ENCODE data around the gene TP53BP1.

DNA sequence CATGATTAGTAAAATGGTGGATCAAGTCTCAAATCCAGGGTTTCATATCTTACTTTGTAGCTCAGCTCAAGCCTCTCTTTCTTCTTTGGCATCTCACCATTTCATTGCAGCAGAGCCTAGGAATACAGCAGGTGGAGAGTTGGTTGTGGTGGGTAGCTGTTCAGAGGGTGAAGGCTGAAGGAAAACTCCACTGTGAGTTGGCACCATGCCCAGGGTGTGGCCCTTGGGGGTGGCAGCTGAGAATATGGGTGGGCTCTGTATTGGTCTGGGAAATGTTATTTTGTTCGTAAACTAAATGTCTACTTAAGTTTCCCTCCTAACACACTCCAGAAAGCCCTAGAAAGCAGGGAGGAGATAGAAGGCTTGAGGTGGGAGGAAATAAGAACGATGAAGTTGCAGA lies 22.8 kb upstream of the TP53BP1 start:
- no peak for TF ChIP-seq CTCF (IDR thresholded peaks at IDR 0.05; ENCODE audit: poor library complexity)
- TF ChIP-seq EZH2phosphoT487 (IDR thresholded peaks at IDR 0.05; ENCODE audit: low read depth, severe bottlenecking, unreplicated experiment) = no peak
- no peak for TF ChIP-seq EZH2 (IDR thresholded peaks at IDR 0.05; ENCODE audit: borderline replicate concordance)
